ENCODE data around the gene LAMC2.

DNA sequence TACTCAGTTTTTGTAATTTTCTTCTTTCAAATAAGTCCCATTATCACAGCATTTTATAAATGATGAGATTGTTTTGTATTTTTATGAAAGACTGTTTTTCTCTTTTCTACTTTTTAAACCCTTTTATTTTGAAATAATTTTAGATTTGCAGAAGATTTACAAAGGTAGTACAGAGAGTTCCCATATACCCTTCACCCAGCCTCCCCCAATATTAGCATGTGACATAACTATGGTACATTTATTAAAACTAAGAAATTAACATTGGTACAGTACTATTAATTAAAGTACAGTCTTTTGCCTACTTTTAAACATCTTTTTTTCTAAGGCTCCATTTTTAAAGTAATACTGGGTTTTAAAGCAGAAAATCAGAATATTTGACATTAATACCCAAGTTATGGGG is 35.6 kb upstream of the LAMC2 start:
- TF ChIP-seq EZH2phosphoT487 (IDR thresholded peaks at IDR 0.05; ENCODE audit: insufficient read depth, low read depth) = no peak
- TF ChIP-seq EZH2 (IDR thresholded peaks at IDR 0.05; ENCODE audit: insufficient read depth, poor library complexity, severe bottlenecking) = no peak
